ENCODE results near the gene CLEC2A.
A peak's percentile ranks its signal among the peaks of the same experiment; 100 is the strongest.
"Not testable (repeated sequence)": the region's sequence is repeated elsewhere in the genome, so short reads cannot be mapped to it uniquely, and the experiment has no call there.

Gene CLEC2A

GRCh38 chr12:9932270-9932669 lies at the start of gene CLEC2A:
TSS of gene CLEC2A (minus strand) at chr12:9932370. CDS start at chr12:9932329, 41 bp downstream.
- FAIRE-seq (no peak), DNase-seq (ENCODE audit: low spot score) (no peak)

DNA sequence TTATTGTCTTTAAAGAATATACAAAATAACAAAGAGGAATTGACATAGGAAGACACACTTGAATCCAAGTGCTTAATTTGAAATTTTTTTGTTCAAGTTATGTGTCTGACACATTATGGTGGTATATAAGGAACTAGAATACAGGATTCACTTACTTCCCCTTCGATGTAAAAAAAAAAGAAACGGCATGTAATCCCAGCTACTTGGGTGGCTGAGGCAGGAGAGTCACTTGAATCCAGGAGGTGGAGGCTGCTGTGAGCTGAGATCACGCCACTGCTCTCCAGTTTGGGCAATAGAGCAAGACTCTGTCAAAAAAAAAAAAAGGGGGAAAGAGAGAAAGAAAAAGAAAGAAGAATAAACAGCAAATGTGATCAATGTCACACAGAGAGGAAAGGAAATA lies 48.0 kb upstream of the CLEC2A start:
- no peak for FAIRE-seq
- DNase-seq (ENCODE audit: low spot score), result no peak

- DNase-seq (ENCODE audit: low spot score) (no peak), FAIRE-seq (no peak)
Measured at GRCh38 chr12:9977916-9978315, 45.7 kb upstream of the CLEC2A start.

DNA sequence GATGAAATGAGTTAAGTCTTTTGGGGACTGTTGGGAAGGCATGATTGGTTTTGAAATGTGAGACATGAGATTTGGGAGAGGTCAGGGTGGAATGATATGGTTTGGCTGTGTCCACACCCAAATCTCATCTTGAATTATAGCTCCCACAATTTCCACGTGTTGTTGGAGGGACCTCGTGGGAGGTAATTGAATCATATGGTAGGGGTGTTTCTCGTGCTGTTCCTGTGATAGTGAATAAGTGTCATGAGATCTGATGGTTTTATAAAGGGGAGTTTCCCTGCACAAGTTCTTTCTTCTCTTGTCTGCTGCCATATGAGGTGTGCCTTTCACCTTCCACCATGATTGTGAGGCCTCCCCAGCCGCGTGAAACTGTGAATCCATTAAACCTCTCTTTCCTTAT lies 44.5 kb upstream of the CLEC2A start:
- not testable (repeated sequence) for DNase-seq (ENCODE audit: low spot score)

GRCh38 chr12:9975614-9976013 lies 43.4 kb upstream of the CLEC2A start:
- DNase-seq (ENCODE audit: low spot score) (no peak), FAIRE-seq (no peak)

More for the DNA sequence above, 44.5 kb upstream of the CLEC2A start:
- FAIRE-seq, result not testable (repeated sequence)

DNA sequence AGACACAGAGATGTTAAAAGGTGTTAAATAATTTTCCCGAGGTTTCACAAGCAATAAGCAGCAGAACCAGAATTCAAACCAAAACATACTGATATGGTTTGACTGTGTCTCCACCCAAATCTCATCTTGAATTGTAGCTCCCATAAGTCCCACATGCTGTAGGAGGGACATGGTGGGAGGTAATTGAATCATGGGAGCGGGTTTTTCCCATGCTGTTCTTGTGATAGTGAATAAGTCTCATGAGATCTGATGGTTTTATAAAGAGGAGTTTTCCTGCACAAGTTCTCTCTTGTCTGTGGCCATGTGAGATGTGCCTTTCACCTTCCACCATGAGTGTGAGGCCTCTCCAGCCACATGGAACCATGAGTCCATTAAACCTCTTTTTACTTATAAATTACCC lies 42.6 kb upstream of the CLEC2A start:
- not testable (repeated sequence) for DNase-seq (ENCODE audit: low spot score); FAIRE-seq

- DNase-seq (ENCODE audit: low spot score) (no peak), FAIRE-seq (no peak)
Measured at GRCh38 chr12:9973949-9974348, 41.8 kb upstream of the CLEC2A start.

- FAIRE-seq (no peak), DNase-seq (ENCODE audit: low spot score) (no peak)
Measured at GRCh38 chr12:9971181-9971580, 39.0 kb upstream of the CLEC2A start, which contains the start of gene CLEC12A. TSS of gene CLEC12A (plus strand) at chr12:9971409. CDS start at chr12:9971597, 188 bp downstream.

- DNase-seq (ENCODE audit: low spot score), result no peak
- peak; percentile 52 for FAIRE-seq
Measured at GRCh38 chr12:9969673-9970072, 37.5 kb upstream of the CLEC2A start.

GRCh38 chr12:9961901-9962300 lies 29.7 kb upstream of the CLEC2A start:
- DNase-seq (ENCODE audit: low spot score) (no peak), FAIRE-seq (no peak)

GRCh38 chr12:9961106-9961505 lies 28.9 kb upstream of the CLEC2A start:
- FAIRE-seq (no peak), DNase-seq (ENCODE audit: low spot score) (no peak)

- FAIRE-seq (no peak), DNase-seq (ENCODE audit: low spot score) (no peak)
Measured at GRCh38 chr12:9960590-9960989, 28.4 kb upstream of the CLEC2A start.

DNA sequence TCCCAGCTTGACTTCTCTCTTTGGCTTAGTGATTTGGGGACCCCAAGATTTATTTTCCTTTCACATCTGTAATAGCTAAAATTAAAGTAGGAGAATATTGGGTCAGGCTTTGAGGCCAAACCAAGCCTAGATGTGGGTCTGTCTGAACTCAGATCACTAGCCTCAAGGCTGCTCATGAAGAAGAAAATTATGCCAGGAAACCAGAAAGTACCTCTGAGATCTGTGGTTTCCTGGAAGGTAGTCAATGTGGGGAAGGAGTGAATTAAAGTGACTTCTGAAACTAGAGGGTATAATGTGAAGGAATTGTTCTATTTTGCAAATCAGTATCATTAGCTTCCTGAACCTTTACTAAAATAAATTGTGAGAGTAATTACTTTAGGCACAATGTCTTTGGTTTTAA lies 25.7 kb upstream of the CLEC2A start:
- DNase-seq (ENCODE audit: low spot score), result no peak
- FAIRE-seq, result no peak

GRCh38 chr12:9952954-9953729 lies 21.0 kb upstream of the CLEC2A start:
- not testable (repeated sequence) for FAIRE-seq; DNase-seq (ENCODE audit: low spot score)

DNA sequence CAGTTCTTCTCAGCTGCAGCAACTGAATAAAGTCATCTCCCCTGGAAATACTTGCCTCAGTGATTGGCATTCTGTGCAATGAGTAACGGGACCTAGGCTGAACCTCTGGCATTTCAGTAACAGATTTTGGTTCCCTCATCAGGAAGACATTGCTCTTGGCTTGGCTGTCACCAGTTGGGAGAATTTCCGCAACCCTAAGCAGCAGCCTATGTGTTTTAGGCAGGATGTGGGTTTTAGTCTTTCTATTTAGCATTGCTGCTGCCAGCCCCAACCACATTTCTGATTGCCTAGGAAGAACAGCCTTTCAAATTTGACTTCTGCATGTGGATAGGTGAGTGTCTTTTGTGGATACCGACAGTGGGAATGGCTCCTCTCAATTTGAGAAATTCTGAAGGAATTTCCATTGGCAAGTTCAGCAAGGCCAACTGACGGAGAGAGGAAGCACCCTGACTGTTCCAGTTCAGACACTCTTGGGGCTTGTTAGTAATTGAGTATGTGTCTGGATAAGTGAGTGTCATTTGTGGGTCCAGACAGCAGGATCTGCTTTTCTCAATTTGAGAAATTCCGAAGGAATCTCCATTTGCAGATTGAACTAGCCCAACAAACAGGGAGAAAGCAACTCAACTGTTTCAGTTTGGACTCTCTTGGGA lies 19.0 kb upstream of the CLEC2A start:
- FAIRE-seq (peak; percentile 84), DNase-seq (ENCODE audit: low spot score) (no peak)

DNA sequence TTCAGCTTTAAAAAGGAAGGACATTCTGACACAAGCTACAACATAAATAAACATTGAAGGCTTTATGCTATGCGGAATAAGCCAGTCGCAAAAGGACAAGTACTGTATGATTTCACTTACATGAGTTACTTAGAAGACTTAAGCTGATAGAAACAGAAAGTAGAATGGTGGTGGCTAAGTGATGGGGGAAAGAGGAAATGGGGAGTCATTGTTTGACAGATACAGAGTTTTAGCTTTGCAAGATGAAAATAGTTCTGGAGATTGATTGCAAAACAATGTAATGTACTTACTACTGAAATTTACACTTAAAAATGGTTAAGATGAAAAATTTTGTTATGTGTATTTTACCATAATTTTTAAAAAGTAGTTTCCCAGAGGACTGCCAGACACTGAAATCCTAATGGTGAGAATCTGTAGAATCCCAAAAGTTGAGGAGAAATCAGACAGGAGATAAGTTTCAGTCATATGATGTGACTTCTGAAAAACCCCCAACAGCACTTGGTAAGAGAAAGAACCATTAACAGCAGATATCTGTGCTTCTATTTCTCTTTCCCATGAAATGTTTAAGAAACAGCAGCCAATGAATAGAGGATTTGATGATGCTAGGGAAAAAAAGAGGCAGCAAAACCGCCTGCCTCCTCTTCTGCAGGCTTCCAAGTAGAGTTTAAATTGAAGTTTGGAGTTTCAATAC lies 16.6 kb upstream of the CLEC2A start:
- FAIRE-seq (no peak), DNase-seq (ENCODE audit: low spot score) (no peak)

DNA sequence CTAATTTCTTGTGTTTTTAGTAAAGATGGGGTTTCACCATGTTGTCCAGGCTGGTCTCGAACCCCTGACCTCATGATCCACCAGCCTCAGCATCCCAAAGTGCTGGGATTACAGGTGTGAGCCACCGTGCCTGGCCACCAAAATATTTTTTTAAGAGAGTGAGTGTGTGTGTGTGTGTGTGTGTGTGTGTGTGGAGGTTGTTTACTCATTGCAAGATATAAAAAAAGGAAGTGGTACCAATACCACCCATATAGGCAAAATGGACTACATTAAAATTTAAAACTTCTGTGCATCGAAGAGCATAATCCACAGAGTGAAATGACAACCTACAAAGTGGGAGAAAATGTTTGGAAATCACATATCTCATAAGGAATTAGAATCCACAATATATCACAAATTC lies 15.5 kb upstream of the CLEC2A start:
- DNase-seq (ENCODE audit: low spot score) (no peak), FAIRE-seq (no peak)

DNA sequence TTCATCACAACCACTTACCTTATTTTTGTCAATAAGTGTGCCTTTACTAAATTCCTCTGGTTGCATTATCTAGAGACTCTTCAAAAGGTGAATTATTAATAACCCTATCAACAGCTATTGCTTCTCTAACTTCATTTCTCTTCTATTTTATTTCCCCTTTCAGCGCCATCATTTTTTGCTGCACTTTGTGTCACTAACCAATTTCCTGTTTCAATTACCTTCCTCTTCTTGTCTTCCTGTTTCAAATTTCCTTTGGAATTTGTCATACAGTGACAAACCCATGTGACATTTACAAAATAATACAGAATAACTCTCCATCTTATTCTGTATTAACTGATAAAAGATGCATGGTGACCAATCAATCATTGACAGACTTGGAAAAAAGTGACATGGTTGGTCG lies 12.2 kb upstream of the CLEC2A start:
- FAIRE-seq (no peak), DNase-seq (ENCODE audit: low spot score) (no peak)

DNA sequence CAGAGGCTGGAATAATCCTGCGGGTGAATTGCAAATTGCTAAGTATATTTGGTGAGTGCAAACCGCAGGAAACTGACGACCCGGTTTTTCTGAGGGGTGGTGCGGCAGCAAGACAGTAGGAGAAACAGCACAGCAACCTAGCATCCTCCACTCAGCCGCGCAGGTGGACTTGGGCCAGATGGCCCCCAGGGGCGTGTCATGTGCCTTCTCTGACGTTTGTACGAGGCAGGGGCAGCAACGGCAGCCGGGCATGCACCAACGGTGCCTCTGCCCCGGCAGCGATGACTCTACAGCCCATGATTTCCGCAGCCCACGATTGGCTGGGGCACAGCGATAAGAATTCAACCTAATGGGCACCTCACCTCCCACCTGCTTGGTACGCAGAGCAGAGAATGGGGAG lies 11.1 kb upstream of the CLEC2A start:
- FAIRE-seq, result peak; percentile 94
- peak; percentile 60 for DNase-seq (ENCODE audit: low spot score)

GRCh38 chr12:9941838-9942237 lies 9.7 kb upstream of the CLEC2A start:
- DNase-seq (ENCODE audit: low spot score) (no peak), FAIRE-seq (peak; percentile 17)

- DNase-seq (ENCODE audit: low spot score) (no peak), FAIRE-seq (no peak)
Measured at GRCh38 chr12:9940375-9940774, 8.2 kb upstream of the CLEC2A start.

GRCh38 chr12:9936591-9936990 lies 4.4 kb upstream of the CLEC2A start:
- no peak for DNase-seq (ENCODE audit: low spot score)

More at GRCh38 chr12:9936591-9936990, 4.4 kb upstream of the CLEC2A start:
- no peak for FAIRE-seq

All from urothelium cell line (cell line).